GM18517 (cell line): Measurements from ENCODE around the gene KLHDC4.
A peak's percentile ranks its signal among the peaks of the same experiment; 100 is the strongest.
"Not testable (repeated sequence)": the region's sequence is repeated elsewhere in the genome, so short reads cannot be mapped to it uniquely, and the experiment has no call there.

Experiments
- ATAC-seq: cut with Tn5 transposase; IDR thresholded peaks from one replicate; pipeline ENCODE4 v1.9.1; 2021; ENCODE audit warnings: mild to moderate bottlenecking, moderate library complexity; ENCODE audit not compliant: unreplicated experiment

Gene KLHDC4

DNA sequence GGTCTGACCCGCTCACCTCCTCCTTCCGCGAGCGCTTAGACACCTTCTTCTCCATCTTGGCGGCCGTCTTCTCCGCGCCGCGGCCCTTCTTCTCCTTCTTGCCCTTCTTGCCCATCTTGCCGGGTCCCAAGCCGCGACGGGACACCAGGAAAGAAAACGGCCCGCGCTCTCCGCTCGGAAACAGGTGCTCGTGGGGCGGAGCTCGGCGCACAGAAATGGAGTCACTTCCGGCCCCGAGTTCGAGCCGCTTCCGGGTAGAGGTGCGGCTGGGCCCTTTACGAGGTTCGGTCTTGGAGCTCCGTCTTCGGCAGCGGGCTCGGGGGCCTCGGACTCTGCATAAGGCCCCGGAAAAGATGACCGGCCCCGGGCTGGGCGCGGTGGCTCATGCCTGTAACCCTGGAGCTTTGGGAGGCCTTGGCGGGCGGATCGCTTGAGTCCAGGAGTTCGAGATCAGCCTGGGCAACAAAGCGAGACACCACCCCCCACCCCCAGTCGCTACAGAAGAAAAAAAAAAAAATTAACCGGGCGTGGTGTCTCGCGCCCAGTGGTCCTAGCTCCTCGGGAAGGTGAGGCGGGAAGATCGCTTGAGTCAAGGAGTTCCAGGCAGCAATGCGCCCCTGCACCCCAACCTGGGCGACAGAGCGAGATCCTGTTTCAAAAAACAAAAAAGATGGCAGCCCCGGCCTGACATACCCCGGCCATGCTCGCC lies at the start of gene KLHDC4:
KLHDC4 (minus strand) TSS at position 211 of the 709 bp plus-strand sequence; CDS start at position 115, 96 bp downstream.
- ATAC-seq = peak; percentile 54

DNA sequence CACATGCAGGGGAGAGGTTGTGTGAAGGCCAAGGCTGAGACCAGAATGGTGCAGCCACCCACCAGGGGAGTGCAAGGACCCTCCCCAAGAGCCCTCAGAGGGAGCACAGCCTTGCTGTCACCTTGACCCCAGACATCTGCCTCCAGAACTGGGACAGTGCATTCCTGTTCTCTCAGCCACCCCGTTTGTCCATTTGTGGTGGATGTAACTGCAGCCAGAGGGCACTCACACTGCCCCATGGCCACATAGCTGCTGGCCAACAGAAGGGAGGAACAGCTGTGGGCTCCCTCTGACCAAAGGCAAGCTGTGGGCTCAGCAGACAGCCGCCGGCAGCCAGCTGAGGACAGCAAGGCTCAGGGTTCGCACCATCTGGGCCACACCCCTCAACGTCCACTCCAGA lies 49.8 kb upstream of the KLHDC4 start:
- no peak for ATAC-seq

DNA sequence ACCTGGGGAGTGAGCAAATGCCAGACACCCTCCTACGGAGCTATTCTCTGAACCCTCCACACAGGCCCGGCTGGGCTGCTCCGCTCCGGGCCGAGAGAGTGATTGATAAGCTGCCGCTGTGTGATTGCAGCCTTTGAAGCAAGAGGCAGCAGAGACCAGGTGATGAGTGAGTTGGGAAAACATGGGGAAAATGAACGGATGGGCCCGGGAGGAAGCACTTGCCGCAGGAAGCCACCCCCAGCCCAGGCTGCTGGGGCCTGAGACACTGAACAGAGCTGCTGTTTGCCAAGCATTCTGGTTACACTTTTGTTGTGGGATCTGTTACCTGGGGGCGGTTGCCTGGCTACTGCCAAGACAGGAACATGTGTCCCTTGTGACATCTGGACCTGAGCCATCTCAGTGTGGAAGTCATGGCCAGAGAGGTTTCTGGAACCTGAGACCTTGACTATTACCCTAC lies 46.4 kb upstream of the KLHDC4 start:
- ATAC-seq = no peak

DNA sequence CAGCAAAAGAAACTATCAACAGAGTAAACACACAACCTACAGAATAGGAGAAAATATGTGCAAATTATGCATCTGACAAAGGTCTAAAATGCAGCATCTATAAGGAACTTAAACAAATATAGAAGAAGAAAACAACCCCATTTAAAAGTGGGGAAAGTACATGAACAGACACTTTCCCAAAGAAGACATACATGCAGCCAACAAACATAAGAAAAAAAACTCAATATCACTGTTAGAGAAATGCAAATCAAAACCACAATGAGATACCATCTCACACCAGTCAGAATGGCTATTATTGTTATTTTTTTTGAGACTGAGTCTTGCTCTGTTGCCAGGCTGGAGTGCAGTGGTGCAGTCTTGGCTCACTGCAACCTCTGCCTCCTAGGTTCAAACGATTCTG lies 45.7 kb upstream of the KLHDC4 start:
- not testable (repeated sequence) for ATAC-seq

DNA sequence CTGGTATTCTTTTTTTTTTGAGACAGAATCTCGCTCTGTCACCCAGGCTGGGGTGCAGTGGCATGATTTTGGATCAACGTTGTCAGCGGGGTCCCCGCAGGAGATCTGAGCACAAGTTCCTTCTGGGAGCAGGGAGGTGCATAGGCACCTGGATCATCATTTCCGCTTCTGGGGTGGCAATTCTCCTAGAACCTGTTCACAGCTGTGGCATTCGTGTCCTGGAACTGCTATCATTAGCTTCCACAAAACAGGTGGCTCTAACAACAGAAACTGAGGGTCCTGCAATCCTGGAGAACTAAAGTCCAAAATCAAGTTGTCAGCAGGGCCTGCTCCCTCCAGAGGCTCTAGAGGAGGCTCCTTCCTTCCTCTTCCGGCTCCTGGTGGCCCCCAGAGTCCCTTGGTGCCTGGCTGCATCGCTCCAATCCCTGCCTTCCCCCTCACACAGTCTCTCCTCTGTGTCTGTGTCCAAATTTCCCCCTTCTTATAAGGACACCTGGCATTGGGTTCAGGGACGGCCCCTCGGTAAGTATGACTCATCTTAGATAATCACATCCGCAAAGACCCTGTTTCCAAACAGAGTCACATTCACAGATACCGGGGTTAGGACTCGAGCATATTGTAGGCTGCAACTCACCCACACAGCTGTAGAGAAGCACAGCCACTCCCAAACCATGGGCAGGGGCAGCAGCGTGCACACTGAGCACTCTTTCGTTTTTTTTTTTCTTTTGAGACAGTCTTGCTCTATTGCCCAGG lies 43.5 kb upstream of the KLHDC4 start:
- ATAC-seq = peak; percentile 52

DNA sequence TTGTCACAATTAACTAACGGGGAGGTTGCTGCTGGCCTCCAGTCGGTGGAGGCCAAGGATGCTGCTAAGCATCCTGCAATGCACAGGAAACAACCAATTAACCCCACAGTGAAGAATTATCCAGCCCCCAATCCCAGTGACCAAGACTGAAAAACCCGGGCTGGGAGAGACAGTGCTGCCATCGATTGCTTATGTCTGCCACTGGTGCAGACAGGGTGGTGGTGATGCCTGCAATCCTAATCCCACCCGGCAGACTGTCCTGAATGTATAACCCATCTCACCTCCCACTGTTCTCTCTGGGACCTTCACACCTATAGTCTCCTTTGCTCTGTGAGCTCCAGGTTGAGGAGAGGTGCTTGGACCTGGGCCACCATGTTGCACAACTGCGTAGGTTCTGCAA lies 42.3 kb upstream of the KLHDC4 start:
- ATAC-seq = no peak

DNA sequence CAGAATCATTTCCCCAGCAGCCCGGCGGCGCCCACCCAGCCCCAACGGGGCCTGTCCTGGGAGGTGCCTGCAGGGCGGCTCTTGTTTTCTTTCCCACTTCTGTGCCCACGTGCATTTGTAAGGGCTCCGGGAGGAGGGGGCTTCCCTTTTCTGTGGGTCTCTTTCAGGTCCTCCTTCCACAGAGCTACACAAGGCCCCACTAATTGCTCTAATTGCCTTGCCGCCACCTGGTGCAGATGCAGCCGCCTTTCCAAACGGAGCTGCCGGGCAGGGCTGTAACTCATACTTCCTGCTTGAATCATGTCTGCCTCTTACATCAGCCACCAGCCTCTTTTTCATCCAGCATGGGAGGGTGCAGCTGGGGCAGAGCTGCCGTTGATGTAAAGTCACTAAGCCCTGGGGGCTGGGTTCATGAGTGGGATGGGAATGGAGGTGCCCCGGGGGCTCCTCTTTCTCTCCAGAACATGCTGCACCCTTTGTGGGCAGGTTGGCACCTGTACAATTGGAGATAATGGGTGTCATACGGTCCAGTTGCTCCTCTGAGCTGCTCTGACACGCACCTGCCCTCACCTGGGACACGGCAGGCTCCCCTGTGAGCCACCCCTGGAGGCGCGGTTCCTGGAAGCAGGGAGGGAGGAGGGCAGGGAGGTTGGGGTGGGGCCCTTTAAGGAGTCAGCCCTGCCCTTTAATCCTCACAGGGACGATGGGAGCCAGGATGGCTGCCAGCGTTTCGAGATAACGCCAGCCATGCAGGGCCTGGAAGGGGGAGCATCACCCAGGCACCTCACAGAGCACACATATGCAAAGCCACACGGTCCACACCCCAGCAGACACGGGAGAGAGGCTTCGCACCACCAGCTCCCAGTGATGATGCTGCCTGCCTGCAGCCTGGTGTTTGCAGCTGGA lies 41.1 kb upstream of the KLHDC4 start:
- no peak for ATAC-seq

DNA sequence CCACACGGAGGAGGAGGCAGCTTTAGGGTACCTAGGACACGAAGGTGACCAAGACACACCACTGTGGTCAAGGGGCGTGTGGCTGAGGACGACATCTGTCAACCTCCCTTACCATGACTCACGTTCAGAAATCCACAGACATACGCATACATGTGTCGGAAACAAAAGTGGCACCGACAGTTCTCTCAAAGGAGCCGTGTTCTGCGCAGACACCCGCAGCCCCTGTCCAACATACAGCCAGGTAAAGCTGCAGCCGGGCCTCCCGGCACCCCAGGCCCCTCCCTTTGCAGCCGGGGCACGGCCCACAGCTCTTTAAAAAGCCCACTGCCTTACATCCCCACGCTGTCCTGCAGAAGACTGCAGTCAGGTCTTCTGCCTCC lies 40.5 kb upstream of the KLHDC4 start:
- ATAC-seq = no peak

DNA sequence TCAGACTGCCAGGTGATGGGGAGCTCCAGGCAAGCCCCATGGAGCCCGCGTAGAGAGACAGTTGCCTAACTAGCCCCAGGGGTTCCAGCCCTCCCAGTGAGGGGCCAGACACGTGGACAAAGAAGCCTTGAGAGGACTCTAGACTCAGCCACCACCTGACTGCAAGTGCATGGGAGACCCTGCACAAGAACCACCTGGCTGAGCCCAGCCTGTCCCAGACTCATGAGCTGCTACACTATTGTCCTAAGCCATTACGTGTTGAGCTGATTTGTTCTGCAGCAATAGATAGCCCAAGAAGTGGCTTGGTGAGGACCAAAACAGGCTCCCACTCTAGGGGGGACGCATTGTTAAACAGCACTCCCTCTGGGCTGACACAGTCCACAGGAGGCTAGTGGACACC lies 37.6 kb upstream of the KLHDC4 start:
- no peak for ATAC-seq

DNA sequence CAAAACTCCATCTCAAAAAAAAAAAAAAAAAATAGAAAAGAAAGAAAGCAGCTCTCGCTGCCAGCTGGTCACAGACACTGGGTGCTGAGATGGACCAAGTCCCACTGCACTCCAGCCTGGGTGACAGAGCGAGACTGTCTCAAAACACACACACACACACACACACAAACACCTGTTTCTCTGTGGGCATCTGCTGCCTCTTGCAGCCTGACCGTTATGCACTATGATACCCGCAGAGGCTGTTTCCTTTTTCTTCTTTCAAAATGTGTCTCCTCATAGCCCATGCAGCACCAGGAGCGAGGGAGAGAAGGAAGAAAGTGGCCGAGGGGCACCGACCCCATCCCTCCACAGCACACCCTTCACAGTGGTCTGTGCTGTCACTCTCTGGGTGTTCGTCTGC lies 36.9 kb upstream of the KLHDC4 start:
- no peak for ATAC-seq

DNA sequence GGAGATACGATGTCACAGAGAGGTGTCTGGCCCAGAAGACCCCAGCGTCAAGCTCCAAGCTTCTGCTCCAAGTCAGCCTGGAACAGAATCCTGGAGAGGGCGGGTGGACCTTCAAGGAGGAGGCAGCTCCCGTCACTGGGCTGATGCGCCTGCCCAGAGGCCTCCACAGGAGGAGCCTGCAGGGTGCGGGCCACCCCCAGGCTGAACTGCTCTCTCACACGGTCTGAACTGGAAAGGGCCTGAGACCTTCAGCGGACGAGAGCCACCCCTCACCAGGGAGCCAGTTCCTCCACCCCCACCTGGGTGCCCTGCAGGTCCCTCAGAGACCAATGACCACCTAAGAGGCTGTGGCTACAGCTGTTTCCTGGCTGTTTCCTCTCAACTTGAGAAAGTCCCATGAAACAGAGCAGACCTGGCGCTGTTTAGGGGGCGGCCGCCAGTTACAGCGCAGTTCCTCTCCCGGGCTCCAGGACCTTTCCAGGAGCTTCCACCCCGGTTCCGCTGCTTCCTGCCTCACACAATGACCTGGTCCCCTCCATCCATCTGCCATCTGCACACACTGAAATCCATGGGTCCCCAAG lies 36.0 kb upstream of the KLHDC4 start:
- ATAC-seq = no peak

DNA sequence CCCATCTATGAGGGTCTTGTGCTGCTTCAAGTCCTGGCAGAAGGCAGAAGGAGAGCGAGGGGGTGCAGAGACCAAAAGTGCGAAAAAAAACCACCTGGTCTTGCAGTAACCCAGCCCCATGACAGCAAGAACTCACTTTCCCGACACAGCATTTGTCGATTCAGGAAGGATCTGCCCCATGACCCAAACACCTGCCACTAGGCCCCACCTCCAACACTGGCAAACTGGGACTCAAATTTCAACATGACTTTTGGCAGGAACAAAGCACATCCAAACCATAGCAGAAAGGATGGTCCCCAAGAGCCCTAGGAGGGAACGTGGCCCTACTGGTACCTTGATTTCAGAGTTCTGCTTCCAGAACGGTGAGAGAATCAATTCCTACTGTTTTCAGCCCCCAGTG lies 34.7 kb upstream of the KLHDC4 start:
- no peak for ATAC-seq

DNA sequence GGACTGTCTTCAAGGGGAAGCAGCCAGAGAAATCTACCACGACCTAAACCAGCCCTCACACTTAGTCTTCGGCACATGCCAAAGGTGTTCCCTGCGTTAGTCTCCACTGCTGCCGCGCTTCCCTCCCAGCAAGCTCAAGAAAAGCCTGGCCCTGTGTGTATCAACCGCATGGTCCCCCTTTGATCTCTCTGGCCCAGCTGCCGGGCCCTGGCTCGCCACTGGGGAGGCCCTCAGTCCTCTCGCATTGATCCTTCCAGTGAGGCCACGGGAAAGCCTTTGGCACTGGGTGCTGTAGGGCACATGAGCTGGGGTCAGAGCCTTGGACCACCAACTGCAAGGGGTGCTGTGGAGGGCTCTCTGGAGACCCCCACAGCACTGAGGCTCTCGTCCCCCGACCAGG lies 29.6 kb upstream of the KLHDC4 start:
- ATAC-seq = no peak

DNA sequence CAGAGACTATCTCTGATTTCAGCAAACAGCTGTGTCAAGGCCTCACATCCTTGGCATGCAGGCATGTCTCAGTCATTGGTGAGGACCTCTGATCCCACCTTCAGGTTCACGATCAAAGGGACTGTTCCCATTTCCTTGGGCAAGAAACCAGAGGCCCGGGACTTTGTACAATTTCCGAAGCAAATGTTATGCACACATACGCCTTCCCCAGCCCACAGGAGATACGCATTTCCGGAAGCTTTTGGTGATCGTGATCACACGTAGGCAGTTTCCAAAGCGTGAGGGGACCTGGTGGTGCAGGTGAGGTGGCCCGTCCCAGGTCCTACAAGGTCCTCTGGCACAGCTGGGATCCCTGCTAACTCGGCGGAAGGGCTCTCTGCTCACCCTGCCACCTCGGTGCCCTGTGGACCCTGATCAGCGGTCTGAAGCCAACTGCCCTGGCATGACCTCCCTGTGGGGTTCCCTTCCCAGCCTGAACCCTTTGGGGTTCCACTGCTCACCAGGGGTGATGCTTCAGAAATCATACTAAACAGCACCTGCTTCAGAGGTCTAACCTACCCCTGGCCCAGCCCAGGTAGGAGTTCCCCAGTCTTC lies 28.8 kb upstream of the KLHDC4 start:
- no peak for ATAC-seq

DNA sequence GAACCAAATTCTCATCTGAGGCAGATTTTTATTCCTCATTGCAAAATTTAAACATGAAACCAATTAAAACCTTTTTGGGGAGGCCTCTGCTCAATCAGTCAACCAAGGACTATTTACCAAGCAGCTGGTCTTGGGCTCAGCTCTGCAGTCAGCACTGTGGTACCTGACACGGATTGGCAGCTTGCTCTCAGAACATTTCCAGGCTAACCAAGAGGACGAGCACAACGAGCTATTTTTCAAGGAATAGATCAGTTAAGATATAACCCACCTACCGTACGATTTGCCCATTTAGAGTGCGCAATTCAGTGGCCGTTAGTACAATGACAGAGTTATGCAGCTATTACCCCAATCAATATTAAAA lies 26.4 kb upstream of the KLHDC4 start:
- ATAC-seq = no peak

DNA sequence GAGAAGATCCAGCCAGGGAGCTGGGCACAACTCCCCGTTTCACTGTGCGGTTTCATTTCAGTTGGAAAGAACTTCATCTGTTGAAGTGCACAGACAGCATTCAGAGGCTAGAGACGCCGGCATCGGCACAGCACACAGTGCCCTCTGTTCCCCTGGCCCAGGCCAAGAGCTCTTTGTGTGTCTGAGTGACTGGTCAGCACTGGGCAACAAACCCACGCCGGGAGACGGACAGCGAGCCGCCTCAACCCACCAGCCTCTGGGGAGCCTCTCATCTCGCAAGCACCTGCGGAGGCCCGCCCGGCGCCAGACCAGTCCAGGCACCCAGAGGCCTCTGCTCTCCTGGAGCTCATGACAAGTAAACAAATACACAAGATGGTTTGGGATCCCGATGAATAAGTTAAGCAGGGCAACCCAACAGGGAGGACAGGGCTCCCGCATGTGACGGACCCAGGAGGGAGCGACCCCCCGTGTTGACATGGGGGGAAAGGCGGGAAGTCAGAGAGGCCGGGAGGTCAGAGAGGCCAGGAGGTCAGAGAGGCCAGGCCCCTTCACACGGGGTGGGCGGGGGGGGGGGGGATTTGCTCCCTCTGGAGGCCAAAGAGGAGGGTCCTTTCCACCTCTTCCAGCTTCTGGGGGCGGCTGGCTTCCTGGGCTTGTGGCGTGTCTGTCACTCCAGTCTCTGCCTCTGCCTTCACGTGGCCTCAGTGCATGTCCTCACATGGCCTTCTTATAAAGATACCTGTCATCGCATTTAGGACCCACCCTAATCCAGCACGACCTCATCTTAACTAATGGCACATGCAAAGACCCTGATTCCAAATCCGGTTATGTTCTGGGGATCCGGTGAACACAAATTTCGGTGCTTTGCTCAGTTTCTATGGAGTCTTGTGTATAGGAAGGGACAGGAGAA lies 25.8 kb upstream of the KLHDC4 start:
- no peak for ATAC-seq

DNA sequence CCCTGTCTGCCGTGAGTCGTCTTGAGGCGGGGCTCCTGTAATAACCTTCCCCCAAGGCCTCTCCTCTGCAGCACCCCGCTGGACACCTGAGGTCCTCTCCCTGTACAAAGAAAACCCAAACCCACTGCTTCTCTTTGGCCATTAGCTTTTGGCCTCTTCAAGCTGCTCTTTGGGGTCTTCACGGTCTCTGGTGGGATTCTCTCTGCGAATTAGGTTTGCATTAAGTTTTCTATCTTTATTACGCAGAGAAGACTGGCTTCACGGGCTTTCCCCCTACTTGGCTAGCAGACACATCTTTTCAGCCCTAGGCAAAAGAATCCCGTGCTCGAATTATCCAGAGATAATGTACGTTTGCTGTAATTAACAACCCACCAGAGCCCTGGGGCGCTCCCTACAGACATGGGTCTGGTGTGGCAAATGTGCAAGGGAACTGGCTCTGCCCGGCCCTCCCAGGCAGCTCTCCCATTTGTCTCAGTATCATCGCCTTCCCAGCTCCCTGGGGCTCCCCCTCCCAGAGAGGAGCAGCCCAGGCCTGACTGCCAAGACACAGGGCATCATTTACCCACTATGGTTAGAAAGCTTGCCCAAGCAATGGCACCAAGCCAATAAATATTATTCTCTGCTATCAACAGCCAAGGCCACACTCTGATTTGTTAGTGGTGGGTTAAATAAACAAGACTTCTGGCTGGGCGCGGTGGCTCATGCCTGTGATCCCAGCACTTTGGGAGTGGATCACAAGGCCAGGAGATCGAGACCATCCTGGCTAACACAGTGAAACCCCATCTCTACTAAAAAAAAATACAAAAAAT lies 24.7 kb upstream of the KLHDC4 start:
- ATAC-seq = no peak

DNA sequence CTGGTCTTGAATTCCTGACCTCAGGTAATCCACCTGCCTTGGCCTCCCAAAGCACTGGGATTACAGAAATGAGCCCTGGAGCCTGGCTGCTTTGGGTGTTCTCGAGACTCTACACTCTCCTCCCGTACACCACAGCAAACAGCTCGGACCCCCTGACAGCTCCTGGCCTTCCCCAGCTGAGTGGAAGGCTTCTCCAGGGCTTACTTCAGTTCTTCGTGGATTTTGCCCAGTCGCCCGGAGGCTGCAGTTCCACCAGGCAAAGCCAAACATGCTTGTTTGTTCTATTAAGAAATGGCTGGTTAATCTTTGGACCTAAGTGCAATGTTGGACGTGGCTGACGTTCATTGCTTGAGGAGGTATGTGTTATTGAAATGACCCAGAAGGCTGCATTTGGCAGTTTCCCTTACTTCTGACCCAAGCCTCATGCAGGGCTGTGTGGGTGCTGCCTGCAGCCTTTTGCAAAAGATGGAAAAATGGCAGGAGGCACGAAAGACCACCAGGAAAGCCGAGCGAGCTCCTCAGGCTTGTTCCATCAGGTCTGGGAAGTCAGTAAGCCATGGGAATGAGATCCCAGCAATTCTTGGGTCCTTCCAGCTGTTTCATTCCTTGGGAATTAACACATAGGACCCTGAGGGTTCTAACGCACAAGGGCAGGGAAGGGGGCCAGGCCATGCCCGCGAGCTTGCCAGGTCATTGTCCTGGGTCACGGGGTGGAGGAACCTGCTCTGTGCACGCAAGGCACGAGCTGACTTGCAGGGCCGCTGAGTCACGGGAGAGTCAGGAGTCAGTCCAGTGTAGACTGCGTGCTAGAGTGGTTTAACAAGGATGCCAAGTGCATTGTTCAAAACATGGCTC lies 23.9 kb upstream of the KLHDC4 start:
- ATAC-seq = no peak
